HEK293T (cell line): ENCODE data around the gene HIVEP3.

Experiments
- CTCF ChIA-PET: fragments of 350-600 bp; formaldehyde crosslinking; extraction: SDS; loops from one replicate; lab custom pipeline; 2021; ENCODE audit warnings: antibody characterized with exemption, inconsistent platforms; lab: Yijun Ruan, JAX
- POLR2A ChIA-PET: fragments of 350-600 bp; formaldehyde crosslinking; extraction: SDS; loops from one replicate; lab custom pipeline; 2020; ENCODE audit warnings: antibody characterized with exemption, inconsistent platforms; lab: Yijun Ruan, JAX
- DNase-seq: peaks from one replicate; pipeline ENCODE4 v3.0.0; 2012; ENCODE audit warnings: mixed read lengths; ENCODE audit errors: extremely low spot score
- ARNT ChIP-seq: fragments of 450-650 bp; IDR thresholded peaks from 2 replicates; pipeline ENCODE4 v1.6.1; 2017; ENCODE audit warnings: mild to moderate bottlenecking
- BHLHE40 ChIP-seq: fragments of 450-650 bp; IDR thresholded peaks from 2 replicates; pipeline ENCODE4 v1.6.1; 2016; ENCODE audit warnings: mild to moderate bottlenecking, moderate library complexity, borderline replicate concordance
- CTBP1 ChIP-seq: fragments of 450-650 bp; IDR thresholded peaks from 2 replicates; pipeline ENCODE4 v1.6.1; 2016; ENCODE audit warnings: borderline replicate concordance
- ELF4 ChIP-seq: fragments of 450-650 bp; IDR thresholded peaks from 2 replicates; pipeline ENCODE4 v1.6.1; 2017; ENCODE audit warnings: antibody characterized with exemption
- FOXA1 ChIP-seq: fragments of 450-650 bp; IDR thresholded peaks from 2 replicates; pipeline ENCODE4 v1.6.1; 2016; ENCODE audit warnings: mild to moderate bottlenecking
- FOXK2 ChIP-seq: fragments of 450-650 bp; IDR thresholded peaks from 2 replicates; pipeline ENCODE4 v1.6.1; 2016; ENCODE audit warnings: mild to moderate bottlenecking
- FOXM1 ChIP-seq: fragments of 450-650 bp; IDR thresholded peaks from 2 replicates; pipeline ENCODE4 v1.6.1; 2017; ENCODE audit warnings: mild to moderate bottlenecking, borderline replicate concordance
- HDGF ChIP-seq: fragments of 450-650 bp; IDR thresholded peaks from 2 replicates; pipeline ENCODE4 v1.6.1; 2017; ENCODE audit warnings: antibody characterized with exemption, borderline replicate concordance
- L3MBTL2 ChIP-seq: fragments of 450-650 bp; conservative IDR thresholded peaks from 2 replicates; pipeline ENCODE4 v1.6.1; 2016; ENCODE audit warnings: mild to moderate bottlenecking
- LEF1 ChIP-seq: fragments of 450-650 bp; IDR thresholded peaks from 2 replicates; pipeline ENCODE4 v1.6.1; 2017; ENCODE audit warnings: mild to moderate bottlenecking, borderline replicate concordance
- NFRKB ChIP-seq: fragments of 450-650 bp; IDR thresholded peaks from 2 replicates; pipeline ENCODE4 v1.6.1; 2016; ENCODE audit warnings: mild to moderate bottlenecking, moderate library complexity
- SP1 ChIP-seq: fragments of 450-650 bp; IDR thresholded peaks from 2 replicates; pipeline ENCODE4 v1.6.1; 2017
- SUZ12 ChIP-seq: fragments of 450-650 bp; IDR thresholded peaks from 2 replicates; pipeline ENCODE4 v1.6.1; 2016; ENCODE audit warnings: mild to moderate bottlenecking
- TARDBP ChIP-seq: fragments of 450-650 bp; IDR thresholded peaks from 2 replicates; pipeline ENCODE4 v1.6.1; 2016
- ZNF384 ChIP-seq: fragments of 450-650 bp; IDR thresholded peaks from 2 replicates; pipeline ENCODE4 v1.6.1; 2016
- TF ChIP-seq, protein P1 (sequence below): fragments of 450-650 bp; IDR thresholded peaks from 2 replicates; pipeline ENCODE4 v1.6.1; 2016

Gene HIVEP3

DNA sequence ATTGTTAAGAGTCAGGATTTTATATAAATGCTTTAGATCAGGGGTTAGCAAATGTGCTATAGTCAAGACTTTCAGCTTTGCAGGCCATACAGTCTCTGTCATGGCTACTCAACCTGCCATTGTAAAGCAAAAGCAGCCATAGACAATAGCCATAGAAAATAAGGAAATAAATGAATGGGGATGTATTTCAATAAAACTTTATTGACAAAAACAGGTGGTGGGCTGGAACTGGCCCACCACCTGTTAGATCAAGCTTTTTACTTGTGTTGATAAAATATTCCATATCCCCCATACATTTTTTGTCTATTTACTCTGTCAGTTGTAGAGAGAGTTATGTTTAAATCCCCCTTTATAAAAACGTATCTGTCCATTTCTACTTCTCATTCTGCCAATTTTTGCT is 98.9 kb downstream of the HIVEP3 start:
- DNase-seq, result no peak
- TF ChIP-seq TARDBP, result no peak
- ChIA-PET POLR2A (no interaction called here), CTCF (interaction anchor here (2.1 kb wide), 1 partner anchor 8 kb away, joined by 6 read pairs; no protein-coding TSS in a partner anchor)

DNA sequence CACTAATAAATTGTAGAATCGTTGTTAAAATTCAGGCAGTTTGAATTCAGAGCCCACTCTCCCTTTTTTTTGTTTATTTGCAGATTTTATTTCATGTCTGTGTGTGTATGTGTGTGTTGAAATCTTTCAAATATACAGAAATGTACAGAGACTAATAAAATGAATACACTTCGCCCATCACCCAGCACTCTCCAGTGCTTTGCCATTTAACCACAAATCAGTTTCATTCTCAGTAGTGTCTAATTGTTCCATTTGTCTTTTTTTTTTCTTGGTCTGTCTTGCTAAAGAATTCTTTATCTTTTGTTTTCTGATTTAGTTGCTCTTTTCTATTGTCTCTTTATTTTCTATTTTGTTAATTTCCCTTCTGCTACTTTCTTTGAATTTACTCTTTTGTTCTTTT is 99.7 kb downstream of the HIVEP3 start:
- CTCF ChIA-PET, result interaction anchor here (2.1 kb wide), 1 partner anchor 7 kb away, joined by 6 read pairs; no protein-coding TSS in a partner anchor
- DNase-seq, result no peak
- POLR2A ChIA-PET, result no interaction called here

DNA sequence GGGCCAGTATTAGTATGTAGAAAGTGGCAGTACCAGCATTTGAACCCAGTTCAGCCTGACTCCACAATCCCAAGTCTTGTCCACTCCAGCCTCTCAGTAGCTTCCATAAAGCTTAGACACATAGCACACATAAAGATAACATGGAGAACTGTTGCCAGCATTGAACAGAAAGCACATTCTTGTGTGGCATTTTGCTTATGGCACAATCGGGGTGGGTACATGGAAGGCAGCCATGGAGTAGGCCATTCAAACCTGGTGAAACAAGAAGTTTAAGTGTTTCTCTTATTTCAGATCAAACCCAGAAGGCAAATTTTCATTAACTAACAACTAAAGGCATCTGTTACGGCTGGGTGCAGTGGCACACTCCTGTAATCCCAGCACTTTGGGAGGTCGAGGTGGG is 102.7 kb downstream of the HIVEP3 start:
- CTCF ChIA-PET, result no interaction called here
- POLR2A ChIA-PET, result no interaction called here
- TF ChIP-seq BHLHE40, result no peak
- no peak for TF ChIP-seq TARDBP
- TF ChIP-seq FOXK2, result no peak
- TF ChIP-seq ELF4, result no peak
- TF ChIP-seq CTBP1, result no peak
- TF ChIP-seq HDGF, result no peak
- TF ChIP-seq LEF1, result no peak
- TF ChIP-seq SUZ12, result no peak
- no peak for TF ChIP-seq FOXA1
- TF ChIP-seq ARNT, result no peak
- no peak for DNase-seq

More for the DNA sequence above, 99.7 kb downstream of the HIVEP3 start:
- TF ChIP-seq, protein P1, sequence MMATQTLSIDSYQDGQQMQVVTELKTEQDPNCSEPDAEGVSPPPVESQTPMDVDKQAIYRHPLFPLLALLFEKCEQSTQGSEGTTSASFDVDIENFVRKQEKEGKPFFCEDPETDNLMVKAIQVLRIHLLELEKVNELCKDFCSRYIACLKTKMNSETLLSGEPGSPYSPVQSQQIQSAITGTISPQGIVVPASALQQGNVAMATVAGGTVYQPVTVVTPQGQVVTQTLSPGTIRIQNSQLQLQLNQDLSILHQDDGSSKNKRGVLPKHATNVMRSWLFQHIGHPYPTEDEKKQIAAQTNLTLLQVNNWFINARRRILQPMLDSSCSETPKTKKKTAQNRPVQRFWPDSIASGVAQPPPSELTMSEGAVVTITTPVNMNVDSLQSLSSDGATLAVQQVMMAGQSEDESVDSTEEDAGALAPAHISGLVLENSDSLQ, result no peak
- TF ChIP-seq BHLHE40 (no peak), FOXA1 (no peak), FOXM1 (no peak), ZNF384 (no peak), L3MBTL2 (no peak), ELF4 (no peak), NFRKB (no peak), ARNT (no peak), SUZ12 (no peak), LEF1 (no peak), CTBP1 (no peak), TARDBP (no peak), HDGF (no peak), SP1 (no peak), FOXK2 (no peak)

DNA sequence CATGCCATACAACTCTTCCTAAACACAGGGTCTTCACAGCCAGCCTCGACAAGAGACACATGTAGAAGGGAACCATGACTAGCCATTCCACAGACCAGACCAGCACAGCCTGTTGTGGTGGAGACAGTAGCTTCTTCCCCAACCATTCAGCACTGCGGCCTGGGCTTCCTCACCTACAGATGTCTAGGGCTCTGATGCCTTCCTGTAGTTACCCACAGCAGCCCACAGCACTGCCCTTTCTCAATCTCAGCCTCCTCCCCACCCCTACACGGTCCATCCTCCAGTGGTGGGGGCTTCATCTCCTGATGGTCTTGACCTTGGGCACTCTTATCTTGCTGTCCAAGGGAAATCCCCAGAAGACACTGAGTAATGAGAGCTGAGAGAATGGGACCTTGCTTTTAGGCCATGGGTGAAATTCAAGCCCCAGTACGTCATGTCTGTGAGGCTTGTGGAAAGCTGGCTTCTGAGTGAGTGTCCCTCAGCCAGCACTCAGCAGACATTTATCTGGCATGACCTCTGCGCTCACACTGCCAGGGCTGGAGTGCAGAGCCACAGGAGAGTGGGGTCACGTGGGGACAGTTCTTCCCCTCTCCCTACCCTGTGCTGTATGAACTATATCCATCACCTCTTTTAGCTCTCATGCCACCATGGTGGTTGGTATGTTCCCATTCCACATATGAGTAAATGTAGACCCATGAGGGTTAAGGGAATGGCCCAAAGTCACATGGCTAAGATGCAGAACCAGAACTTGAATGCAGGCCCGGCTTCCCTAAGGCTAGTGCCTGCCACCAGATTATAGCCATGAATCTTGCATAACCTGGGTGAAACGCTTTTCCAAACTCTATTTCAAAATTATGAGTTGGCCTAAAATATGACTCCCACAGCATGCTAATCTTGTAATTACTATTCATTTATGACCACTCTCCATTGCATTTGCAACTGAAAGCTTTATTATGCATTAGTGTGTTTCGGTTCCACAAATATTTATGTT is 104.7 kb downstream of the HIVEP3 start:
- DNase-seq, result no peak
- ChIA-PET CTCF (no interaction called here), POLR2A (no interaction called here)
- TF ChIP-seq LEF1, result no peak
- TF ChIP-seq TARDBP, result no peak
- no peak for TF ChIP-seq CTBP1
- no peak for TF ChIP-seq ZNF384
- no peak for TF ChIP-seq ARNT
- TF ChIP-seq BHLHE40, result no peak
- no peak for TF ChIP-seq L3MBTL2
- no peak for TF ChIP-seq FOXK2
- TF ChIP-seq NFRKB, result no peak
- no peak for TF ChIP-seq FOXA1
- TF ChIP-seq SP1, result no peak
- no peak for TF ChIP-seq HDGF
- TF ChIP-seq, protein P1, result no peak
- TF ChIP-seq SUZ12, result no peak
- no peak for TF ChIP-seq ELF4
- TF ChIP-seq FOXM1, result no peak

DNA sequence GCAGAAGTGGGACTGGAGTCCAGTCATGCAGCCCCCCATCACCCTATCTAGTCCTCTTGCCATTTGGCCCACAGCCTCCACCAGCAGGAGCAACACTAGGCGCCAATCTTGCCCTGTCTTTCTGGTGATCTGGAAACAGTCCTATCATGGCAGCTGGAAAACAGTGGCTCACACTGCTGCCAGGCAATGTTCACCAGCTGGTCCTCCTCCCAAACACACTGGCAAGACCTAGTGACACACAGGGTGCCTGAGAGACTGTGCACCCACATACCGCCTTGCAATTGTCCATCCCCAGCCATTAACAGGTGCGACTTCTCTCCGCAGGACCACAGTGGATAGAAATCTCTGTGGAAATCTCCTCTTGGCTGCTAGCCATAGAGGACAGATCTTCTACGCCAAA is 105.5 kb downstream of the HIVEP3 start:
- no peak for DNase-seq
- no peak for TF ChIP-seq LEF1
- no peak for TF ChIP-seq BHLHE40
- TF ChIP-seq TARDBP, result no peak
- no peak for TF ChIP-seq NFRKB
- no peak for TF ChIP-seq FOXA1
- TF ChIP-seq CTBP1, result no peak
- TF ChIP-seq, protein P1, result no peak
- TF ChIP-seq ELF4, result no peak
- TF ChIP-seq ZNF384, result no peak
- no peak for TF ChIP-seq FOXM1
- no peak for TF ChIP-seq SP1
- TF ChIP-seq FOXK2, result no peak
- no peak for TF ChIP-seq SUZ12
- ChIA-PET POLR2A (no interaction called here), CTCF (no interaction called here)

DNA sequence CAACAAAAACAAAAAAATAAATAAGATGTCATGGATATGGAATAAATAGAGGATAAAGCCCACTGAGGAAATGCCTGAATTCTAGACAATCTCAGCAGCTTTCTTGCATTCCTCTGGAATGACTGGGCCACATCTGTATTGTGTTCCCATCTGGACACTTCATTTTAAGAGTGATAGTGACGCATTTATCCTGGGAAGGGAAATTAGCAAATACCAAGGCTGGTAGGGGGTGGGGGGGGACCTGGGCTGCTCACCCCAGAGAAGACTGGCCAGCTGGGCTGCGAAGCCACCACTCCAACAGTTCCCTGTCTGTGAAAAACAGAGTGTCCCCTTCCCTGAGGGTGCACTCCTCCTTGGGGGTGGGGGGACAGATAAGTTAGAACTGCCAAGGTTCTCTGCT is 106.3 kb downstream of the HIVEP3 start:
- DNase-seq, result no peak
- ChIA-PET POLR2A (interaction anchor here (1.0 kb wide), 1 partner anchor 223 kb away, joined by 3 read pairs; no protein-coding TSS in a partner anchor), CTCF (interaction anchor here (0.6 to 1.5 kb wide), 11 partner anchors 8 to 345 kb away, joined by 3 to 8 read pairs (median 3); no protein-coding TSS in a partner anchor)
- TF ChIP-seq SUZ12, result no peak
- no peak for TF ChIP-seq CTBP1
- TF ChIP-seq ZNF384, result no peak
- no peak for TF ChIP-seq FOXA1
- TF ChIP-seq SP1, result no peak
- no peak for TF ChIP-seq TARDBP
- no peak for TF ChIP-seq FOXM1
- TF ChIP-seq, protein P1, result no peak
- TF ChIP-seq FOXK2, result no peak
- no peak for TF ChIP-seq ARNT
- no peak for TF ChIP-seq L3MBTL2
- TF ChIP-seq NFRKB, result no peak
- no peak for TF ChIP-seq BHLHE40
- no peak for TF ChIP-seq ELF4
- no peak for TF ChIP-seq HDGF
- TF ChIP-seq LEF1, result no peak
